Hepatocyte (in vitro differentiated cells): ENCODE results near the gene IL15.

ENCODE experiments used
- CTCF ChIP-seq: fragments of 200-600 bp; sonication (generic); IDR thresholded peaks from 2 replicates; pipeline ENCODE4 v1.5.1; 2016; ENCODE audit warnings: antibody characterized with exemption, mild to moderate bottlenecking; ENCODE audit not compliant: poor library complexity
- EZH2 ChIP-seq: fragments of 200-600 bp; sonication (generic); IDR thresholded peaks from 2 replicates; pipeline ENCODE4 v1.6.1; 2016; ENCODE audit warnings: antibody characterized with exemption, mild to moderate bottlenecking, borderline replicate concordance

- TF ChIP-seq CTCF (no peak), EZH2 (no peak)
These were observed 7.2 kb downstream of the IL15 start for GRCh38 chr4:141643557-141643956.
